OCI-LY7 (cell line): ENCODE data around the gene DSC1.

Source experiments
- CTCF ChIP-seq: fragments of 200-600 bp; sonication (generic); conservative IDR thresholded peaks from 2 replicates; pipeline ENCODE4 v1.5.1; 2014; ENCODE audit warnings: mild to moderate bottlenecking, antibody characterized with exemption, low read length, moderate library complexity, mixed read lengths
- EZH2phosphoT487 ChIP-seq: fragments of 200-600 bp; sonication (generic); IDR thresholded peaks from 2 replicates; pipeline ENCODE4 v1.6.1; 2018; ENCODE audit warnings: low read depth, borderline replicate concordance, mild to moderate bottlenecking, mixed run types, antibody characterized with exemption, low read length, moderate library complexity, mixed read lengths

- TF ChIP-seq CTCF (no peak), EZH2phosphoT487 (no peak)
These were observed 49.9 kb downstream of the DSC1 start for GRCh38 chr18:31112804-31113203.
